Ectodermal cell (in vitro differentiated cells): ENCODE results near the gene ZNF526.
A peak's percentile ranks its signal among the peaks of the same experiment; 100 is the strongest.
"Not testable (repeated sequence)": the region's sequence is repeated elsewhere in the genome, so short reads cannot be mapped to it uniquely, and the experiment has no call there.

Source experiments
- H3K27ac ChIP-seq: 2 replicates; pipeline ENCODE4 v1.7.0; 2013; ENCODE audit warnings: mild to moderate bottlenecking, low read depth, low read length; ENCODE audit not compliant: insufficient read depth, poor library complexity, severe bottlenecking
- H3K27me3 ChIP-seq: 2 replicates; pipeline ENCODE4 v1.7.0; 2013; ENCODE audit warnings: mild to moderate bottlenecking, low read length; ENCODE audit not compliant: insufficient read depth, control insufficient read depth, poor library complexity, severe bottlenecking
- H3K36me3 ChIP-seq: one replicate; pipeline ENCODE4 v1.7.0; 2013; ENCODE audit warnings: low read length; ENCODE audit not compliant: control insufficient read depth, insufficient read depth
- H3K4me1 ChIP-seq: one replicate; pipeline ENCODE4 v1.7.0; 2013; ENCODE audit warnings: low read length; ENCODE audit not compliant: control insufficient read depth, insufficient read depth
- H3K4me3 ChIP-seq: 2 replicates; pipeline ENCODE4 v1.7.0; 2013; ENCODE audit warnings: low read depth, low read length, control low read depth; ENCODE audit not compliant: insufficient read depth
- H3K9me3 ChIP-seq: 2 replicates; pipeline ENCODE4 v1.7.0; 2013; ENCODE audit warnings: mild to moderate bottlenecking, low read length, moderate library complexity; ENCODE audit not compliant: control insufficient read depth
- WGBS, 2 experiments: methylation state at CpG; one replicate each; pipeline ENCODE4 v1.1.7; 2013; ENCODE audit warnings: missing lambda C conversion rate in 2 of 2; 5-methylcytosine and 5-hydroxymethylcytosine counted together

ZNF526 gene

GRCh38 chr19:42266928-42267603 is 47.0 kb downstream of the ZNF526 start:
- not testable (repeated sequence) for H3K27me3 ChIP-seq, H3K4me3 ChIP-seq, H3K9me3 ChIP-seq, H3K27ac ChIP-seq, H3K36me3 ChIP-seq
- WGBS, 2 experiments, result 85 to 95% methylated on average over 18 to 23 of the region's 25 CpGs
- peaks cover 12% of the 10 kb centered on the region for H3K4me1 ChIP-seq

GRCh38 chr19:42267644-42268141 is 47.6 kb downstream of the ZNF526 start:
- H3K36me3 ChIP-seq, result no peaks in the 10 kb centered on the region
- peak overlapping the region; percentile 54 for H3K27ac ChIP-seq
- 18 to 20% methylated on average over 13 of the region's 13 CpGs for WGBS, 2 experiments
- H3K4me3 ChIP-seq, result peak overlapping the region; percentile 70
- peaks cover 12% of the 10 kb centered on the region for H3K4me1 ChIP-seq
- H3K9me3 ChIP-seq, result no peaks in the 10 kb centered on the region
- no peaks in the 10 kb centered on the region for H3K27me3 ChIP-seq

GRCh38 chr19:42268142-42268703 is 48.1 kb downstream of the ZNF526 start:
- 0 to 1% methylated on average over 45 to 46 of the region's 46 CpGs for WGBS, 2 experiments
- Histone ChIP-seq H3K4me1 (peaks cover 12% of the 10 kb centered on the region), H3K36me3 (no peaks in the 10 kb centered on the region), H3K27me3 (no peaks in the 10 kb centered on the region), H3K4me3 (peak overlapping the region; percentile 70), H3K27ac (peak overlapping the region; percentile 94), H3K9me3 (no peaks in the 10 kb centered on the region)

GRCh38 chr19:42268704-42269477 is 48.8 kb downstream of the ZNF526 start, which contains the start of gene CIC:
Gene CIC, plus strand, starts transcription at chr19:42269252. Its CDS starts 2,532 bp downstream, at chr19:42271784.
- peaks cover 12% of the 10 kb centered on the region for H3K4me1 ChIP-seq
- 0 to 1% methylated on average over 48 to 52 of the region's 52 CpGs for WGBS, 2 experiments

GRCh38 chr19:42269478-42270345 is 49.6 kb downstream of the ZNF526 start:
- Histone ChIP-seq H3K27ac (no peak overlapping the region), H3K27me3 (no peaks in the 10 kb centered on the region), H3K9me3 (no peaks in the 10 kb centered on the region), H3K4me3 (peak overlapping the region; percentile 70), H3K4me1 (peaks cover 12% of the 10 kb centered on the region), H3K36me3 (no peaks in the 10 kb centered on the region)
- 73 to 74% methylated on average over 10 of the region's 10 CpGs for WGBS, 2 experiments

More at GRCh38 chr19:42268704-42269477, 48.8 kb downstream of the ZNF526 start, which contains the start of gene CIC:
- Histone ChIP-seq H3K9me3 (no peaks in the 10 kb centered on the region), H3K27ac (peak within 1 kb of the TSS; percentile 94), H3K36me3 (no peaks in the 10 kb centered on the region), H3K4me3 (peak within 1 kb of the TSS; percentile 70), H3K27me3 (no peaks in the 10 kb centered on the region)

GRCh38 chr19:42270346-42271044 is 50.4 kb downstream of the ZNF526 start:
- H3K27ac ChIP-seq, result no peak overlapping the region
- no peaks in the 10 kb centered on the region for H3K36me3 ChIP-seq
- H3K4me3 ChIP-seq, result no peak overlapping the region
- peaks cover 12% of the 10 kb centered on the region for H3K4me1 ChIP-seq
- WGBS, 2 experiments, result 77 to 81% methylated on average over 16 to 18 of the region's 18 CpGs
- no peaks in the 10 kb centered on the region for H3K9me3 ChIP-seq
- H3K27me3 ChIP-seq, result no peaks in the 10 kb centered on the region

GRCh38 chr19:42271045-42271419 is 50.9 kb downstream of the ZNF526 start:
- Histone ChIP-seq H3K4me3 (no peak overlapping the region), H3K27me3 (no peaks in the 10 kb centered on the region), H3K4me1 (peaks cover 12% of the 10 kb centered on the region), H3K36me3 (no peaks in the 10 kb centered on the region), H3K9me3 (no peaks in the 10 kb centered on the region), H3K27ac (no peak overlapping the region)
- WGBS, 2 experiments, result 91 to 92% methylated on average over 3 of the region's 3 CpGs

- 93 to 95% methylated on average over 35 of the region's 35 CpGs for WGBS, 2 experiments
- no peaks in the 10 kb centered on the region for H3K36me3 ChIP-seq
Observed at GRCh38 chr19:42271861-42272534, 51.9 kb downstream of the ZNF526 start.

GRCh38 chr19:42272535-42272897 is 52.4 kb downstream of the ZNF526 start:
- Histone ChIP-seq H3K27ac (no peak overlapping the region), H3K4me1 (peaks cover 10% of the 10 kb centered on the region), H3K27me3 (no peaks in the 10 kb centered on the region), H3K9me3 (no peaks in the 10 kb centered on the region), H3K36me3 (no peaks in the 10 kb centered on the region), H3K4me3 (no peak overlapping the region)
- 93 to 97% methylated on average over 9 of the region's 9 CpGs for WGBS, 2 experiments

More at GRCh38 chr19:42271861-42272534, 51.9 kb downstream of the ZNF526 start:
- no peaks in the 10 kb centered on the region for H3K9me3 ChIP-seq
- no peaks in the 10 kb centered on the region for H3K27me3 ChIP-seq
- no peak overlapping the region for H3K4me3 ChIP-seq
- H3K27ac ChIP-seq, result no peak overlapping the region
- peaks cover 12% of the 10 kb centered on the region for H3K4me1 ChIP-seq
